NCI-H128 (cell line): ENCODE data around the gene NCOA5.
"Not testable (repeated sequence)": the region's sequence is repeated elsewhere in the genome, so short reads cannot be mapped to it uniquely, and the experiment has no call there.

Source experiments
- DNase-seq: peaks from one replicate; lab custom pipeline; 2025; ENCODE audit not compliant: unreplicated experiment; lab: John Stamatoyannopoulos, UW

NCOA5 gene

DNA sequence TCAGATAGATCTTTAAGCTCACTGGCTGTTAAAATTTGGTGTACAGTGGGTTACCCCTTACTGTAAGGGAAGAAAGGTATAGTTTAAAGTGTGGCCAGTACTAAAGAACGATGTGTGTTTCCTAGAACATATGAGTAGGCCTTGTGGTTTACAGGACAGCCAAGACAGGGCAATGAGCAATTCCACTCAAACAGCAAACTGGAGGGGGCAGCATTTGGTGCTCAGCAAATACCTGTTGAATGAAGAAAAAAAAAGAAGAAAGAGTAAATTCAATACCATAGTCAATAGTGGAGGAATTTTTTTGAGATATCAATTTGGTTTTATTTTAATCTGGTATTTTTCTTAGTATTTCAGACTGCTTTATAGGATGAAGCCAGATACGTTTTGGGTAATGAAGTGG, 3.8 kb upstream of the NCOA5 start:
- no peak for DNase-seq

DNA sequence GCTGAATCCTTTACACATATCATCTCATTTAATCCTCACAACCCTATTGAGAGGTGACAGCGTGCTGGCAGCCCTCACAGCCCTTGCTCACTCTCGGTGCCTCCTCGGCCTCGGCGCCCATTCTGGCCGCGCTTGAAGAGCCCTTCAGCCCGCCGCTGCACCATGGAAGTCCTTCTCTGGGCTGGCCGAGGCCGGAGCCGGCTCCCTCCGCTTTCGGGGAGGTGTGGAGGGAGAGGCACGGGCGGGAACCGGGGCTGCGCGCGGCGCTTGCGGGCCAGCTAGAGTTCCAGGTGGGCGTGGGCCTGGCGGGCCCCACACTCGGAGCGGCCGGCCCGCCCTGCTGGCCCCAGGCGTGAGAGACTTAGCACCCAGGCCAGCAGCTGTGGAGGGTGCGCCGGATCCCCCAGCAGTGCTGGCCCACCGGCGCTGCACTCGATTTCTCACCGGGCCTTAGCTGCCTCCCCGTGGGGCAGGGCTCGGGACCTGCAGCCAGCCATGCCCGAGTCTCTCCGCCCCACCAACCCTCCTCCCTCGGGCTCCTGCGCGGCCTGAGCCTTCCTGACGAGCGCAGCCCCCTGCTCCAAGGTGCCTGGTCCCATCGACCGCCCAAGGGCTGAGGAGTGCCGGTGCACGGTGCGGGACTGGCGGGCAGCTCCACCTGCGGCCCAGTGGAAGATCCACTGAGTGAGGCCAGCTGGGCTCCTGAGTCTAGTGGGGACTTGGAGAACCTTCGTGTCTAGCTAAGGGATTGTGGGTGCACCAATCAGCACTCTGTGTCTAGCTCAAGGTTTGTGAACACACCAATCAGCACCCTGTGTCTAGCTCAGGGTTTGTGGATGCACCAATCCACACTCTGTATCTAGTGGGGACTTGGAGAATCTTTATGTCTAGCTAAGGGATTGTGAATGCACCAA, 2.1 kb upstream of the NCOA5 start:
- not testable (repeated sequence) for DNase-seq

DNA sequence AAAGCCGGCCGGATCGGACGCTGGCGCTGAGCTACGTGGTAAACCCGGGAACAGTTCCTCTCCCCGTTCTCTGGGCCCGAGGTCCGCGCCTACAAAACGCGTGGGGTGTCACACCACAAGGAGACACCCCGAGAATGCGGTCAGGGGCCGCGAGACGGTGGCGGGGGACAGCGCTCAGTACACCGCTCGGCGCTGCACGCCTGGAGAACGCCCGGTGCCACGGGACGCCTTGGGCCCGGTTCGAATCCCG, 670 bp downstream of the NCOA5 start:
- no peak for DNase-seq

DNA sequence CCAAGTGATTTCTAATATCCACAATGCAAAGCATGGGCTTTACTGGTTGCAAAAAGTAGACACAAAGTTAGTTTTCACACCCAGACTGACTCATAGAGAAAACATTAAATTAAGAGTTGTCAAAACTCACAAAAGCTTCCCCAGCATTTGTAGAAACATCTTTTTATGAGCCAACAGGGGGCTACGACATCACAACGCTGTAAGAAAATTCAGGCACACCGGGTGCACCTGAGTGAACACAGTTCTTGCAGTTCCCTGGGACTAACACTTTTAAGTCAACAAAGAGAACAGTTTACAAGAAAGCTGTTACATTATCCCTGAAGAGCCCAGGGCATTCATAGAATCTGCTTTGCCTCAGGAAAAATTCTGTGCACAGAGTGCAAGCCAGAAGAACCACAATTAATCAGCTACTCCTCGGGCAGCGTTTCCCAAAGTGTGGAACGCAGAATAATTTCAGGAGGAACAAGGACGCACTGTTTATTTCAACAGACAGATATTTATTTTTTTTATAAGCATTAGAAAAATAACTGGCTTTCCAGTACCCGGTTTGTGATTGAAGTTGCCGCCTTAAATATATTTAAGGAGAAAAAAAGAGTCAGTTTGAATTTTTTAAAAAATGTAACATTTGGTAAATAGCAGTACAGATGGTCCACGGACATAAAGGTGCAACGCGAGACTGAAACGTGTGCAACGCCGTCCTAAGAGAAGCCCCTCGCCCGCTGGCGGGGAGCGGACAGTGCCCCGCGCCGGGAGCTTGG, 1.2 kb downstream of the NCOA5 start:
- DNase-seq: peak; percentile 3

DNA sequence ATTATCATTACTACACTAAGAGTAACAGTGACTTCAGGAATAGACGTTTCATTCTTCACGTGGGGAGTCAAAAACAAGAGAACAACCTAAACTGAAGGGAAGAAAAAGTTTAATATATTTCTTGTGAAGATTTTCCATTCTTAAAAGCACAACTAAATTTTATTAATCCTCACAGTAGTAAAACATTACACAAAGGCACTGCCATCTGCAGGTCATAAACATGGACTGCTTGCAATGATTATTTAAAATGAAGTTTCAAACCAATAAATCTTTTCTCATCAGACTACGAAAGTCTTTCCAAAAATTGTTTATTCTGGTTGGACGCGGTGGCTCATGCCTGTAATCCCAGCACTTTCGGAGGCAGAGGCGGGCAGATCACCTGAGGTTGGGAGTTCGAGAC, 2.6 kb downstream of the NCOA5 start:
- no peak for DNase-seq

DNA sequence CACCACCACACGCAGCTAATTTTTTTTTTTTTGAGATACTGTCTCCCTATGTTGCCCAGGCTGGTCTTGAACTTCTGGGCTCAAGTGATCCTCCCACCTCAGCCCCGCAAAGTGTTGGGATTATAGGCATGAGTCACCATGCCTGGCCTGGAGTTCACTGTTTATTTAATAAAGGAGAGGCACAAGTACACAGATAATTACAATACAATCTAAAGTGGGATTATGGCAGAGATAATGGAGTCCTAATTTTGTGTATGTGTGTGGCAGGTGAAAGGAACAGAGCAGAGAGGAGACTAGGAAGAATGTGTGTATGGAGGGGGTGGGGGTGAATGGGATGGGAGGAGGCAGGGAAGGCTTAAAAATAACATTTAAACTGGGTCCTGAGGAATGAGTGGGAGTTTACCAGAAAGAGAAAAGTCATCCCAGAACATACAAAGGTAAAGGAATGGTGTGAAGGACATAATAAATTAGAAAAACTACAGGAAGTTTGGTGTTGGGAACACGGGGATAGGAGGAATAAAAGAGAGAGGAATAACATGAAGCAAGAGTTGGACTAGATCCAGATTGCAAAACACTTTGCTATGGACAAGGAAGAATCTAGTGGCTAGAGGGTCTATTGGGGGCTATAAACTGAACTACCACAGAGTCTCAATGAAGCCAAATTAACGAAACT, 4.4 kb downstream of the NCOA5 start:
- no peak for DNase-seq

DNA sequence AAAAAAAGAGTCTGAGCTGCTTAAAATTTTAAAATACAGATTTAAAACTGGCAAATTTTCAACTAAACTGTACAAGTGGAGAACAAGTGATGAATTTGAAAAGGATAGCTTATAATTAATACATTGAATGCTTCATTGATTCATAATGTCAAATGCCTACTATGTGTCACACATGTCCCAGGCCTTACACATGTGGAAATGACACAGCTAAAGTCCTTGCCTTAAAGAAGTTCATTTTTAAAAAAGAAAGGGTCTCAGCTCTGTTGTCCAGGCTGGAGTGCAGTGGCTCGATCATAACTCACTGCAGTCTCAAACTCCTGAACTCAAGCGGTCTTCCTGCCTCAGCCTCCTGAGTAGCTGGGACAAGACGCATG, 5.0 kb downstream of the NCOA5 start:
- no peak for DNase-seq

DNA sequence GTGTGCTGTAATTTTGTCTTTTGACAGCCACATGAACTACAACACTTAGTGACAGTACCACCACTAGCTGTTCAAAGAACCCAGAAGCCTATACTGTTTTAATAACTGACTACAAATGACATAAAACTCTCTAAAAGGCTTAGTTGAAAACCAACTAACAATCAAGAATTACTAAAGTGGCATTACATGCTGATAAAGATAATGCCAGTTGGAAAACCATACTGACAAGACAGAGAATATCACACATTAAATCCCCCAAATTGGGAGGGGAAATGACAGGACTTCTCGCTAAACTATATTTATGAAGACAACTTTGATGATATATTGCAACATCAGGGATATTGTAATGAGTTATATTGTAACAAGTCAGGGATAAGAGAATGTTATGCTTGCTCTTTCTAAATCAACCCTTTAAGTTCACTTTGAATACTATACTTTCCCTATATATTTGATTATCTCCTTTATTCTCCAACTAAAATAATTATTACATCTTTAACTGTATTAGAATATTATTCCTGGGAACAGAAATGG, 6.2 kb downstream of the NCOA5 start:
- DNase-seq: no peak

DNA sequence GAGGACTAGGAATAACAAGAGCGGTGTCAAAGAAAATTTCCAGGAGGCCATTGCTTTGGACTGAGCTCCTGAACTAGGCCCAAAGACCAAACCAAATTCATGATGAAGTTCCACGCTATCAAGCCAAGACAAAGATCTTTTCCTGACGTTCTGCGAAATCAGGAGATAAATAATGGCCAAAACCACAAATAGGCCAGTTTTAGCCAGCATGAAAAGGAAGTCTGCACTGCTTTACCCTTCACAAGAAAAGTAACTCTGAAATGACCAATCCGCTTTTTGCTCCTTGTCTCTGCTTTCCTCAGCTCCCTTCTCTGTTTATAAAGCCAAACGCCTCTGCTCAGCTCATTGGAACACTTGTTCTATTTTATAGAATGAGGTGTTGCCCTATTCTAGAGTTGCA, 6.7 kb downstream of the NCOA5 start:
- DNase-seq: no peak

DNA sequence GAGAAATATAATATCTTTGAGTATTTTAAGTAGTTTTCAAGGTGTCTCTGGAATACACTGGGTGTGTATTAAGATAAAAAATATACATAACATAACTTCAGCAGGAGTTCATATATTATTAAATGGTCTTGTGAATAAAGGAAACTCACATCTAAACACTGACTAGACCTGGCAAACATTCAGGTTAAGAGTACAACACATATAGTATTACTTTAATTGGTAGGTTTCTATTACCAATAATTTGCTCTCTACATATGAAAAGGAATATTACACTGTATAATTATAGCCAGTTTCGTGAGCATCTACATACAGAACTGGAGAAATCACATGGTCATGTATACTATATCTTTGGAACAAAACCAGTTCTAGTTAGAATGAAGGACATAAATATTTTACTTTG, 8.7 kb downstream of the NCOA5 start:
- no peak for DNase-seq

DNA sequence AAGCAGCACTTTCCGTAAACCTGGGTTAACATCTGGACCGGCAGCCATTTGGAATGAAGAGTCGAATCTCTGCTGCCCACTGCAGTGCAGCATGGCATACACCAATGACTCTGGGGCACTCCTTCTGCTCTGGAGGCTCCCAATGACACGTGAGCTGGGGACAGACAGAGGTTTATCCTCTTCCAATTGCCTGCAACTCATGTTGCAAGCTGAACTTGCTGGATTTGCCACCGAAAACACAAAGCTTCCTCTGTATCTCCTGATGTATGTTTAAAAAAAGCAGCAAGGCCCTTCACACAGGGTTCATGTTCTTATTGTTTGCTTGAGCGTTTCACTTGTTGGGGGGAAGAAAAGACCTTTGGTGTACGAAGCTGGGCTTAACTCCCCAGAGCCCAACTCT, 10.8 kb downstream of the NCOA5 start:
- no peak for DNase-seq

DNA sequence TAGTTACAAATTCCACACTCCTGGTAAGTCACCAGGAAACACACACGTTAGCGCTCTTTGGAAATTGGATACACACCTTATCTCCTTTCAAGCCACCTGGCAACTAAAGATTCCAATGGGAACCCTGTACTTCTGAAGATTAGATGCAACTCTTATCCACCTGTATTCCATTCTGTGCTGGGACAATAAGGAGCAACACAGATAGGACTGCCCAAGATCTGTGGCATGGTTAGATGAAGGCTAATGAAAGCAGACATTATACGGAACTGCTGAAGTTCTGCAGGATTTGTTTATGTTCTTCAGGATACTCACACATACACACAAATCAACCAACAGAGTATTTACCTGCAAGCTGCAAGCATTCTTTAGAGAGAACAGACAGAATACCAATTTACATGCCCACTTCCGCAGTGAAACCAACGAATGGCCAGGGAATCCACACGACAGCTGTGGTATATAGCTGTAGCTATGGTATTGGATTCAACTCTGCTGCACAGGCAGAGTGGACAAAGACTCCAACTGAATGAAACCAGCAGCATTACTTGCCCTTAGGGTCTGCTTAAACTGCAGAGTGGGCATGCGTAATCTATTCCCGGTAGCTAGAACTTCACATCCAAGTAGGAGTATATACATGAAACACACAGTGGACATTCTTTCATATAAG, 12.0 kb downstream of the NCOA5 start:
- no peak for DNase-seq

DNA sequence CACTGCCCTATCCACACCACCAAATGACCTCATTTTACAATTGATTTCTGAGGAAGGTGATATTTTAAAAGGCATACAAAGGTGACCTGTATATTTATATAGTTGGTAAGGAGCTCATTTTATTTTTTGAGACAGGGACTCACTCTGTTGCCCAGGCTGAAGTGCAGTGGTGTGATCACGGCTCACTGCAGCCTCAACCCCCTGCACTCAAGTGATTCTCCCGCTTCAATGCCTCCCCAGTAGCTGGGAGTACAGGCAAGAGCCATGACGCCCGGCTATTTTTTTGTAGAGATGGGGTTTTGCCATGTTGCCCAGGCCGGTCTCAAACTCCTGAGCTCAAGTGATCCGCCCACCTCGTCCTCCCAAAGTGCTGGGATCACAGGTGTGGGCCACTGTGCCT, 13.0 kb downstream of the NCOA5 start:
- no peak for DNase-seq

DNA sequence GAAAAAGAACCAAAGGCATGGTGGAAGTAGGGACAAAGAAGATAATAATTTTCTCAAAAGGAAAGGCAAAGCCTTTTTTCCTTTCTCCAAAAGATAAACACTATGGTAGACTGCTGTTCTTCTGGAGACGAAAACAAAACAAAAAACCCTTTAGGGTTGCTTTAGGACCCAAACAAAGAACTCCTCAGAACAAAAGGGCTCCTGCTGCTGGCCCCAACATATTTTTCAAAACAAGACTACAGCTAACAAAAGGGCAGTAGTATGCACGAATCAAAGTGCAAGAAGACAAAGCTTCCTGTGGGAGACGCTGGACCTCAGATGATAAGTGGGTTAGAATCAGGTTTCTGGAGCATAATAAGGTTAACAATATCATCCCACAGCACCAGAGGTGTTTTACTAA, 15.8 kb downstream of the NCOA5 start:
- no peak for DNase-seq

DNA sequence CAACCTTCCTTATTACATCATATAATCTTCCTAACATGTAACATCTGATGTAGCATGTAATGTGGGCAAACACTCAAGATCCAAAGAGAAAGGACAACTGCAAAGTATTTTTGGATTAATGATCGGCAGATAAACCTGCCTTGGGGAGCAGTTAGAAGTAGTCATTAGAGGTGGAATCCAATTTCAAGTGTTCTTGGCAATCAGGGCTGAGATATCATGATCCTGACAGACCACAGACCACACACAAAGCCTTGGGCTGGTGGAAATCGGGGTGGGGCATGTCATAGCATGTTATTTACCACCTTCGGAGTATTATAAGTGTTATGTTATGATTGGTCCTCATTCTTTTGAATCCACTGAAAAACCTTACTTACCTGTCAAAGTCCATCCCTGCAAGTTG, 16.3 kb downstream of the NCOA5 start:
- DNase-seq: peak; percentile 33

DNA sequence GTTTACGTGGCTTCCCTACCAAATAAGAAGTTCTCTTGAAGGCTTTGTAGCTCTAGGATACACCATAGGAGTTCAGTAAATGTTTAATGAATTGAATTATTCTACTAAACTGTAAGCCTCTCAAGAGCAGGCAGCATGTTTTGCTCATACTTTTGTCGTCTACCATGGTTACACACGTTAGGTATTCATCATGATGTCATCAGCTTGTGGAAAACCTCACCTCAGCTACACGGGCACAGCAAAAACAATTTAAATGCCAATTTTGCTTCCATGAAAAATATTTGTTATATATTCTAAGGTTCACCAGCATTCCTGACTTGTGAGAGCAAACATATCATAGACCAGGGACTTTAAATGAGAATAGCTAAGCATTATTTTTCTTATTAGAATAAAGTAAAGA, 16.7 kb downstream of the NCOA5 start:
- no peak for DNase-seq

DNA sequence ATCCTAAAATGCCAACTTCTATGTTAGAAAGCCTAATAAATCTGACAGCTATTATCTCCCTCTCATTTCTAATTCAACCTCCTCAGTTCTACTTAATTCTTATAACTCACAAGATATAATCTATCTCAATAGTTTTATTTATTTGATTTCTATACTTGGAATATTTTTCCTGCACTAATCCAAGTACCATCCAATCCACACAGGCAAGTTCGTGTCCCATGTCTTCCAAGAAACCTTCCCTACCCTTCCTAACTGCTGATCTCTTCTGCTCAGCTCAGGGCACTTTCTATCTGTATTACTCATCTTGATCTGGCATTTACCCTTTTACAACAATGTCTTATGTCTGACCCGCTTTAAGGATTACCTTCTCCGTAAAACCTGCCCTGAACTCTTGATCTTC, 18.2 kb downstream of the NCOA5 start:
- no peak for DNase-seq

DNA sequence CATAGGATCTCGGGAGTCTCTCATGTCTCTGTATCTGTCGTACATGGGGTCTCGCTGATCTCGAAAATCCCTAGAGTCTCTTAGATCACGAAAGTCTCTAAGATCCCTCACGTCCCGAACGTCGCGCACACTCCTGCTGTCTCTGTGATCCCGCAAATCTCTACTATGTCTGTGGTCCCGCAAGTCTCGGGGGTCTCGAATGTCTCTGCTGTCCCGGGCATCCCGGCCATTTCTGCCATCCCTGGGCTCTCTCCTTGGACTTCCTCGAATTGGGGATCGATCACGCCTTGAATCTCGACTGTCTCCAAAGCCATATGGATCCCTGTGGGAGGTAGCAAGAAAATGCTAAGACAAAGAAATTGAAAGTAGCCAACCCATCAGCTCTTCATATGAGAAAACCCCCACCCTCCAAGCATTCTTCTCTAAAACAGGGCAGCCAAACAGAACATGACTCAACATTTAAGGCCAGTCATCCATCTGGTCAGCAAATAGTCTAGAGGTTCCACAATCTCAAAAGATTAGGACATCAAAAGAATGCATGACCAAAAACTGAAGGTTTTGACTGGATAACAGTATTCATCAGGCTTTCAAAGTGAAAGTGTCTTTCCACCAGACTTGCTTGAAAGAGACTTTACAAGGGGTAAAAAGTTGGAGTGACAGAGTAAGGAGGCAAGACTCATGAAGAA, 19.4 kb downstream of the NCOA5 start:
- no peak for DNase-seq

DNA sequence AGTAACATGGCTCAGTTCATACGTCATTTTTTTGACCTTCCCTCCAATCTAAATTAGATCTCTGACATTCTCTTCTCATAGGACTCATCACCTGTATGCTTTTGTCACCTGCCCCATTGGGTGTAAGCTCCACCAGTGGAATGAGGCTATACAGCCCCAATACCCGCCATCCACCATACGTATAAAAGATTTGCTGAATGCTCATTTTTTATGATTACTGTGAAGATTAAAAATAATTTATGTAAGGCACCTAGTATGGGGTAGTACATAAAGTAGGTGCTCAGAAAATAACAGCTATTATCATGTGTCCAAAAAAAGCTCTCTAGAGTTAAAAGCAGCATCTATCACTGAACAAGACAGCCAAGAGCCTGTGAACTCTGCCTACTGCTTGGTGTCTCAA, 24.1 kb downstream of the NCOA5 start:
- DNase-seq: no peak

DNA sequence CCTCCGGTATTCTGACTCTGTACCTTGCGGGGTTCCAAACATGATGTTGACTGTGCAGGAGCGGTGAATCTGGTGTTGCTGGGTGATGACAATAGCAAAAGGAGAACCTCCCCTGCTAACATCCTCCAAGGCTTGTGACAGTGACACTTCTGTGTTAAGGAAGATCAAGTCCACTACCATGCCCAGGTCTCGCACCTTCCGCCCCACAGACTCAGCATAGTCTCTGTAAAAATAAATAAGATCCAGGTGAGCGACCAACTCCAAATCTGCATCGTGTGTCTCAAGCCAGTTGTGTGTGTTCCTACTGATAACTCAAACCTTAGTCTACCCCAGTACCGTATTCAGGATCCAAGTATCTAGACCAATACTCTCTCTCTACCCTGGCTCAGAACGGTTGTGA, 24.8 kb downstream of the NCOA5 start:
- DNase-seq: no peak

DNA sequence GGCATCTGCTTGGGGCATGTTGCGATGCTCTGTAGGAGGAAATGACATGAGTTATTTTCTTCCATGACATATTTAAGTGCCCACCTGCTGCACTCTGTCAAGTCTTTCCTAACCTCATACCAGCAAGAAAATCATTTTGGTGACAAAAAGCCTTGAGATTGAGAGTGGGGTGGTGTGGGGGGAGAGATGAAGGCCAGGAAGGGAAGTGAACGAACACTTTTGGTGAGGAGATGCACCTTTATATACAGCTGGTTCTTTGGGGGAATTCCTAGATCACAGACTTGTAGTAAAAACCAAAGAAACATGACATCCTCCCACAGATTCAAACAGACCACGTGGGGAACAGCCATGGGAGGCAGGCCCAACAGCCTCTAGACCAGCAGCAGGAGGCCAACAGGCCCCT, 26.1 kb downstream of the NCOA5 start:
- DNase-seq: no peak
